ENCODE measurements around the gene SLC16A7.

GRCh38 chr12:59637692-59638070 is 41.9 kb downstream of the SLC16A7 start:
- TF ChIP-seq, protein P1, sequence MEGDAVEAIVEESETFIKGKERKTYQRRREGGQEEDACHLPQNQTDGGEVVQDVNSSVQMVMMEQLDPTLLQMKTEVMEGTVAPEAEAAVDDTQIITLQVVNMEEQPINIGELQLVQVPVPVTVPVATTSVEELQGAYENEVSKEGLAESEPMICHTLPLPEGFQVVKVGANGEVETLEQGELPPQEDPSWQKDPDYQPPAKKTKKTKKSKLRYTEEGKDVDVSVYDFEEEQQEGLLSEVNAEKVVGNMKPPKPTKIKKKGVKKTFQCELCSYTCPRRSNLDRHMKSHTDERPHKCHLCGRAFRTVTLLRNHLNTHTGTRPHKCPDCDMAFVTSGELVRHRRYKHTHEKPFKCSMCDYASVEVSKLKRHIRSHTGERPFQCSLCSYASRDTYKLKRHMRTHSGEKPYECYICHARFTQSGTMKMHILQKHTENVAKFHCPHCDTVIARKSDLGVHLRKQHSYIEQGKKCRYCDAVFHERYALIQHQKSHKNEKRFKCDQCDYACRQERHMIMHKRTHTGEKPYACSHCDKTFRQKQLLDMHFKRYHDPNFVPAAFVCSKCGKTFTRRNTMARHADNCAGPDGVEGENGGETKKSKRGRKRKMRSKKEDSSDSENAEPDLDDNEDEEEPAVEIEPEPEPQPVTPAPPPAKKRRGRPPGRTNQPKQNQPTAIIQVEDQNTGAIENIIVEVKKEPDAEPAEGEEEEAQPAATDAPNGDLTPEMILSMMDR (IDR thresholded peaks at IDR 0.05), result no peak
- TF ChIP-seq REST (IDR thresholded peaks at IDR 0.05; ENCODE audit: low read depth, low read length) (no peak), ELF1 (IDR thresholded peaks at IDR 0.05) (no peak), YY1 (IDR thresholded peaks at IDR 0.05; ENCODE audit: low read depth) (no peak), EP300 (IDR thresholded peaks at IDR 0.05; ENCODE audit: borderline replicate concordance in 1 of 2, low read depth in 1 of 2, low read length in 1 of 2) (no peak), RAD21 (IDR thresholded peaks at IDR 0.05; ENCODE audit: low read length) (no peak), MXI1 (IDR thresholded peaks at IDR 0.05; ENCODE audit: low read depth, low read length) (no peak), NFIC (IDR thresholded peaks at IDR 0.05; ENCODE audit: borderline replicate concordance) (no peak)
- TF ChIP-seq, protein P2, sequence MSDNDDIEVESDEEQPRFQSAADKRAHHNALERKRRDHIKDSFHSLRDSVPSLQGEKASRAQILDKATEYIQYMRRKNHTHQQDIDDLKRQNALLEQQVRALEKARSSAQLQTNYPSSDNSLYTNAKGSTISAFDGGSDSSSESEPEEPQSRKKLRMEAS (IDR thresholded peaks at IDR 0.05; ENCODE audit: low read depth), result no peak
- TF ChIP-seq, protein P3, sequence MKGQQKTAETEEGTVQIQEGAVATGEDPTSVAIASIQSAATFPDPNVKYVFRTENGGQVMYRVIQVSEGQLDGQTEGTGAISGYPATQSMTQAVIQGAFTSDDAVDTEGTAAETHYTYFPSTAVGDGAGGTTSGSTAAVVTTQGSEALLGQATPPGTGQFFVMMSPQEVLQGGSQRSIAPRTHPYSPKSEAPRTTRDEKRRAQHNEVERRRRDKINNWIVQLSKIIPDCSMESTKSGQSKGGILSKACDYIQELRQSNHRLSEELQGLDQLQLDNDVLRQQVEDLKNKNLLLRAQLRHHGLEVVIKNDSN (IDR thresholded peaks at IDR 0.05; ENCODE audit: borderline replicate concordance, low read depth), result no peak
- TF ChIP-seq, protein P4, sequence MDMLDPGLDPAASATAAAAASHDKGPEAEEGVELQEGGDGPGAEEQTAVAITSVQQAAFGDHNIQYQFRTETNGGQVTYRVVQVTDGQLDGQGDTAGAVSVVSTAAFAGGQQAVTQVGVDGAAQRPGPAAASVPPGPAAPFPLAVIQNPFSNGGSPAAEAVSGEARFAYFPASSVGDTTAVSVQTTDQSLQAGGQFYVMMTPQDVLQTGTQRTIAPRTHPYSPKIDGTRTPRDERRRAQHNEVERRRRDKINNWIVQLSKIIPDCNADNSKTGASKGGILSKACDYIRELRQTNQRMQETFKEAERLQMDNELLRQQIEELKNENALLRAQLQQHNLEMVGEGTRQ (IDR thresholded peaks at IDR 0.05; ENCODE audit: borderline replicate concordance, low read depth, low read length), result no peak

Data from SK-N-SH (cell line).